GM19023 (cell line): ENCODE results near the gene PDGFRA.

ENCODE experiments used
- ATAC-seq: cut with Tn5 transposase; IDR thresholded peaks from one replicate; pipeline ENCODE4 v1.9.1; 2021; ENCODE audit warnings: mild to moderate bottlenecking, moderate library complexity; ENCODE audit not compliant: unreplicated experiment

PDGFRA gene

DNA sequence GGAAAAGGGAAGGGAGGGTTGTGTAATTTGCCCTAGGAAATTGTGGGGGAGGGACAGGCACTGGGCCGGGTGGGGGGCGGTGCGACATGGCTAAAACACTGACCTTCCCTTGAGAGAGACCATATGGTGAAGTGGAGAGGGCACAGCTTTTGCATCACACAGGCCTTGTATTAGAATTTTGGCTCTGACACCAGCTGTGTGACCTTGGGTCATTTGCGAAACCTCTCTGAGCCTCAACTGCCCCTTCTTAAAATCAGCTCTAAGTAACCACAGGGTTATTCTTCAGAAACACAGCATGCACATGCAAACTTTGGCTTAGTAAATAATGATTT, 25.8 kb downstream of the PDGFRA start:
- no peak for ATAC-seq

DNA sequence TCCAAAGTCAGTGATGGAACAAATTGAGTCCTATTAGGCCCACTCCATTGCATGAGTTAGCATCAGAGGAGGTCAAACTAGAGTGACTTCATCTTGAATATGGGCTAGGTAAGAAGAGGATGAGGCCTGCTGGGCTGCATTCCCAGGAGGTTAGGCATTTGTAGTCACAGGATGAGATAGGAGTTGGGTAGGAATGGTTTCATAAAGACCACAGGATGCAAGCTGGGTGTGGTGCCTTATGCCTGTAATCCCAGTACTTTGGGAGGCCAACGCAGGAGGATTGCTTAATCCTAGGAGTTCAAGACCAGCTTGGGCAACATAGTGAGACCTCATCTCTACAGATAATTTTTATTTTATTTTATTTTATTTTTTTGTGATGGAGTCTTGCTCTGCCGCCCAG, 26.8 kb downstream of the PDGFRA start:
- no peak for ATAC-seq

- ATAC-seq = no peak
Observed at GRCh38 chr4:54256491-54257486, 27.7 kb downstream of the PDGFRA start.

DNA sequence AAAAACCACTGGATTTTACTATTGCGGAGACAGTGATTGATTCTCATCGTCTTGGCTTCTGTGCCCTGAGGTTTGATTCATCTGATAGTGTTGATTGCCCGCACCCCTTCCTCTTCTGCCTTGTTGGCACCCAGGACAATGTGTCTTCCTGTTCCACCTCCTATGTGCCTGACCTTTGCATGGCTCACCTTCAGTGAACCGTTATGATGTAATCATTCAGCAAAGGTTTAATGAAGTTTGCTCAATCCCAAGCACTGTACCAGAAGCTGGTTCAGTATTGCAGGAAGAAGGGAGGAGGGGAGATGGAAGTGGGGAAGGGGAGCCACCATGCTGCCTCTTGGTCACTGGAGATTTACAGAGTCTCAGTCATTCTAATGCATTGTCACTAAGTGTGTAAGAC, 36.3 kb downstream of the PDGFRA start:
- no peak for ATAC-seq

GRCh38 chr4:54268151-54268550, 39.1 kb downstream of the PDGFRA start:
- no peak for ATAC-seq

GRCh38 chr4:54271464-54271863, 42.4 kb downstream of the PDGFRA start:
- no peak for ATAC-seq

DNA sequence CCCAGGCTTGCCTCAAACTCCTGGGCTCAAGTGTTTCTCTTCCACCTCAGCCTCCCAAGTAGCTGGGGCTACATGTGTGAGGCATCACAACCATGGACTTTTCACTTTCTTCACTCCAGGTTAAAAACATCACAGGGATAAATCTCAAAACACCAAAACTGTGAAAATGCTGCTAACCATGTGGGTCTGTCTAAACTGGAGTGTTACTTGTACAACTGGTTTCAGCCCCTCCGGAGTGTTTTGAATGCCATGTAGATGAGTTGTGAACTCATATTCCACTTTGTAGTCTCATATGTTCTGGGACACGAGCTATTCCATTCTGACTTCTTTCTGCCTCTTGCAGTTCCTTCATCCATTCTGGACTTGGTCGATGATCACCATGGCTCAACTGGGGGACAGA, 43.0 kb downstream of the PDGFRA start:
- no peak for ATAC-seq

- ATAC-seq = no peak
Observed at GRCh38 chr4:54274264-54274663, 45.2 kb downstream of the PDGFRA start.

DNA sequence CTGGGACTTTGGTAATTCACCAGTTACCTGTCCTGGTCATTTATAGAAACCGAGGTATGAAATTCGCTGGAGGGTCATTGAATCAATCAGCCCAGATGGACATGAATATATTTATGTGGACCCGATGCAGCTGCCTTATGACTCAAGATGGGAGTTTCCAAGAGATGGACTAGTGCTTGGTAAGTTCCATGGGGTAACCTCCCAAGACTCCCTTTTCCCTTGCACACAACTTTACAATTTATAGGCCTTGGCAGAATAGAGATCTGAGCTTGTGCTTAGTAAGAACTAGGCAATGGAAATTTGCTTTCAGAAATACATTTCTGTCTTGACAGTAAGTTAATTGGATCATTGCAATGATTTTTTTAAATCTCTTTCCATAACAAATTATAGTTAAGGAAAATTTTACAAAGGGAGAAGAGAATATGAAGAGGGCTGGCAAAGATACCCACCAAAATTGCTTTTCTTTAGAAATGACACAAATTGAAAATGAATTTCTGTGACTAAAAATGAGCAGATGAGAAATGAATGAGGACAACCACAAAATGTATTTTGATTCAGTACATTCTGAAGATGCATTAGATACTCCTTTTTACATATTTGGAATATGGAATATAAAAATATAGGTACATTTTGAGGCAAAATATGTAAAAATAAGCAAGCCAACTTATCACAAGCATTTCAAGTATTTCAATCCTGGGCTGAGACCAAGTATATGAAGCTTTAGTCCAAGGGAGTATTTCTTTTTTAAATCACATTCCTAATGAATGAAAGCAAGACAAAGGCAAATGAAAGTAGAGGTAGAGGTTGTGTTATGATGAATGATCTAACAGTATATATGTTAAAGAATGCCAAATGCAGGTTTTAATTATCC, 45.9 kb downstream of the PDGFRA start:
- no peak for ATAC-seq

GRCh38 chr4:54276641-54277430, 47.7 kb downstream of the PDGFRA start:
- no peak for ATAC-seq

DNA sequence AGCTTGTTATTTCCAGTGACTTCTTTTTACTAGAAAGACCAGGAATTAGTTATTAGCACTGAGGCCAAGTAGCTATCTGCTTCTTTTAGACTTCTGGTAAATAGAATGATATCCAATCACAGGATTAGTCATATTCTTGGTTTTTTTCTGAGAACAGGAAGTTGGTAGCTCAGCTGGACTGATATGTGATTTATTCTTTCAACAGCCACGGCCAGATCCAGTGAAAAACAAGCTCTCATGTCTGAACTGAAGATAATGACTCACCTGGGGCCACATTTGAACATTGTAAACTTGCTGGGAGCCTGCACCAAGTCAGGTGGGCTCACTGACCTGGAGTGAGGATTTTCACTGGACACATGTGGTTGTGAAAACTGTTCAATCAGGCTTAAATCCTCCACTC, 48.6 kb downstream of the PDGFRA start:
- no peak for ATAC-seq

- no peak for ATAC-seq
Observed at GRCh38 chr4:54278216-54278615, 49.1 kb downstream of the PDGFRA start.

GRCh38 chr4:54281054-54281766, 52.1 kb downstream of the PDGFRA start:
- no peak for ATAC-seq

- no peak for ATAC-seq
Observed at GRCh38 chr4:54282837-54283236, 53.7 kb downstream of the PDGFRA start.

- ATAC-seq = no peak
Observed at GRCh38 chr4:54289316-54289715, 60.2 kb downstream of the PDGFRA start.

- ATAC-seq = no peak
Observed at GRCh38 chr4:54290980-54291379, 61.9 kb downstream of the PDGFRA start.

DNA sequence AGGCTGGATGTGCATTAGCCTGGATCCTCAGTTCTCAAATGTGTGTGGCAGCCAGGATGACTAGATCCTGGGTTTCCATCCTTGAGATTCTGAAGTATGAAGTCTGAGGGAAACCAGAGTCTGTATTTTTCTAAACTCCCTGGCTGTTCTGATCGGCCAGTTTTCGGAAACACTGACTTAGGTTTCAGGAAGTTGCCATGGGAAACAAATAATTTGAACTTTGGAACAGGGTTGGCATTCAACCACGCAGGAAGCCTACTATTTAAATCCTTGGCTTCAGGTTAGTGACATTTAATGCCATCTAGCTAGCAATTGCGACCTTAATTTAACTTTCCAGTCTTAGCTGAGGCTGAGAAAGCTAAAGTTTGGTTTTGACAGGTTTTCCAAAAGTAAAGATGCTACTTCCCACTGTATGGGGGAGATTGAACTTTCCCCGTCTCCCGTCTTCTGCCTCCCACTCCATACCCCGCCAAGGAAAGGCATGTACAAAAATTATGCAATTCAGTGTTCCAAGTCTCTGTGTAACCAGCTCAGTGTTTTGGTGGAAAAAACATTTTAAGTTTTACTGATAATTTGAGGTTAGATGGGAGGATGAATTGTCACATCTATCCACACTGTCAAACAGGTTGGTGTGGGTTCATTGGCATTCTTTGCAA, 67.6 kb downstream of the PDGFRA start:
- ATAC-seq = no peak

GRCh38 chr4:54308110-54308509, 79.0 kb downstream of the PDGFRA start:
- ATAC-seq = no peak

DNA sequence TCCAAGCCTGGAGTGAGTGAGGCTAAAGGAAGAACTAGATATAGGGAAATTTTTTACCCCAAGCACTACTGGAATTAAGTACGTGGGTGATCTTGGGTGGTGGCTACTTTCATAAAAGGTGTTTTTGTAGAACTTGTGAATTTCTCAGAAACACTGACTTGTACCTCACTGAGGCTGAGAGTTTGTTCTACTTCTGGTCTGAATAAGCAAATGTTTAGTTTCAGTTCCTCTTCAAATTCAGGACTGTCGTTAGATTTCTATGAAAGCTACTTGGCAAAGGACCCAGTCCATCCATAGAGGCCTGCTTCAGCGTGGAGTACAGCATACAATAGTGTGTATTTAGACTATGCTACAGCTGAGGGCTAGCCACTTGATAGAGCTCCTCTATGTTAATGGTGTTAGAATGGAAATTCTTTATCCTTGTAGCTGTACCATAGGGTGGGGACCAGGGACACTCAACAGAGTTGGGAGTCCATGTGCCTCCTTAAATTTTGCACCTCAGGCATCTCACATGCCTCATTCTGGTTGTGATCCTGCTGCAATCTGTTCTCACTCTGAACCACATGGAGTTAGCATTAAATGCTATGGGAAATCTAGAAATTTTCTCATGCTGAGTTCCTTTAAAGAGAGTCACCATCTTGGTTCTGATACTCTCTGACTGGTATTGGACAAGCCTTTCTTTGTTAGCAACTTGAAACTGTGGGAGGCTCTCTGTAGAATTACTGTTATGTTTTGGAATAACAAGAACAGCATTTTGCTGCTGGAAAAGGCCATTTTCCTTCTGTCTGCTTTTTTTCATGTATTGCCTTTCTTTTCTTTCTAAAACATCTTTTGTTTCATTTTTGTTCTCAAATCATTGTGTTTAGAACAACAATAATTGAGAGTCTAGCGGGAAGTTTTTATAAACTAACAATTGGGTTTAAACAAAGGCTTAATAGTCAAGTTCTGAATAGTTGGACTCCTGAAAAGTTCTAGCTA, 86.8 kb downstream of the PDGFRA start:
- ATAC-seq = peak; percentile 95
